ENCODE data around the gene GLRX. TPM values are rescaled to one million over a fixed set of nuclear protein-coding genes. Genes with fewer than 3 reads are reported as not detected.
A peak's percentile ranks its signal among the peaks of the same experiment; 100 is the strongest.
"Not testable (repeated sequence)": the region's sequence is repeated elsewhere in the genome, so short reads cannot be mapped to it uniquely, and the experiment has no call there.

The GLRX gene
- total RNA-seq, 1 experiment from 2014 or later = 8.3 TPM

DNA sequence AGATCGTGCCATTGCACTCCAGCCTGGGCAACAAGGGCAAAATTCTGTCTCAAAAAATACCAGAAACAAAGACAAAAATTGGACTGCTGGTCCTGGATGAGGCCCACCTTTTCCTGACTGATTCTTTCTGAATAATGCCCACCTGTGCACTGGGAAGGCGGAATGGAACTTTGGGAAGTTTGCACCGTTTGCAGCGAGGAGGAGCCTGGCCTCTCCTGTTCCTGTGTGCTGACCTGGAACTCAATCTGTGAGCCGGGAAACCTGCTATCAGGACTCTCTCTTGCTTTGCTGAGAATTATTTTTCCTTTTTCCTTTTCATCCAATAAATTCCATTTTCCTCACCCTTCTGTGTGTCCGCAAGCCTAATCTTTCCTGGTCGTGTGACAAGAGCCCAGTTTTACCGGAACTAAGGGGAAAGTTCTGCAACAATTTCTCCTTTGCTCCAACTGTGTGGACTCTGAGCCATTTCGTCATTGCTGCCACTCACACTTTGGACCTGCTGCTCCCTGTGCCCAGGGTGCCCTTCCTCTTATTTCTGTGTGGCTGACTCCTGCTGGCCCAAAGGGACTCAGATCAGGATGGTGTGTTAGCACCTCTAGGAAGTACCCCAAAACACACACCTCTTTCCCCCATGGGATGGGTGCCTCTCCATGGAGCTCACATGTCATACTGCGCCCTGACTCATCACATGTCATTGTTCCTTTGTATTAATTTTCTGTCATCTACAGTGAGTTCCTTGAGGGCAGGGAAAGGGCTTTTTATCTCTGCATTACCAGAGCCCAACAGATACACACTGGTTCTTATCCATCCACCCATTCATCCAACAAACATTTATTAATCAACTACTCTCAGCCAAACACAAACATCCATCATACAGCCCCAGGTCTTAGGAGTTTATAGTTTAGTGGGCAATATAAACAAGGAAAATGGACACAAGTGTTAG, 4.7 kb upstream of the GLRX start:
- DNase-seq (ENCODE audit: low read depth) = no peak

DNA sequence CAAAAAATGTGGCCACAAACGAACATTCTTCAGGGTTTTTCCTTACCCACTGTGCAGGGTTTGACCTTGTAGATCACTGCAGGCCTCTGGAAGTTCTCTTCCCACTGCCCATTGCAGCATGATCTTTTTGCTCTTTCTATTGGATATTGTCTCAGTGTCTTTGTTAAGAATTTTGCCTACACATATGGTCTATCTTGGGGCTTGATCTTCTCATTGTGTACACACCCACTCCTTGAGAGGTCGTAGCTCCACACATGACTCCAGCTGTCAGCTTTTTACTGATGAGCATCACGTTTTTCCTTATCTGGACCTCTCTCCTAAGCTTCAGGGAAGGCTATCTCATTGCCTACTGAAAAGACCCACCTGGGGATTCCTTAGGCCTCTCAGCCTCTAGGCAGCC, 3.0 kb upstream of the GLRX start:
- no peak for DNase-seq (ENCODE audit: low read depth)

DNA sequence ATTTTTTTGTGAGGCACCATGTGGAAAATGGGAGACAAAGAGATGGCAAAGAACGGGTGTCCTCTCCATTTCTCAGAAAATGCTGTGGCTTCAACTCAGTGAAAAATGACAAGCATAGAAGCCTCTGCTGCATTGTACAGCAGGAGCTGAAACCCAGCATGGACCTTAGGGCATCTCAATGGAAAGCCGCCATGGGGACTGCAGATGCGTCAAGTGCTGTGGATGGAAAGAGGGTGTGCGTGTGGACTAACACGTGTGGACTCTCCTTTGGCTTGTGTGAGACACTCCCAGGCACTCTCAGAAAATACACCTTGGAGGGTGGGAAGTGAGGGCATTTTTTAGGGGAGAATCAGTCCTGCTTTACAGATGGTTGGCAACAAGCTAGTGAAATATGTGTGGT, 2.2 kb upstream of the GLRX start:
- DNase-seq (ENCODE audit: low read depth) = no peak

DNA sequence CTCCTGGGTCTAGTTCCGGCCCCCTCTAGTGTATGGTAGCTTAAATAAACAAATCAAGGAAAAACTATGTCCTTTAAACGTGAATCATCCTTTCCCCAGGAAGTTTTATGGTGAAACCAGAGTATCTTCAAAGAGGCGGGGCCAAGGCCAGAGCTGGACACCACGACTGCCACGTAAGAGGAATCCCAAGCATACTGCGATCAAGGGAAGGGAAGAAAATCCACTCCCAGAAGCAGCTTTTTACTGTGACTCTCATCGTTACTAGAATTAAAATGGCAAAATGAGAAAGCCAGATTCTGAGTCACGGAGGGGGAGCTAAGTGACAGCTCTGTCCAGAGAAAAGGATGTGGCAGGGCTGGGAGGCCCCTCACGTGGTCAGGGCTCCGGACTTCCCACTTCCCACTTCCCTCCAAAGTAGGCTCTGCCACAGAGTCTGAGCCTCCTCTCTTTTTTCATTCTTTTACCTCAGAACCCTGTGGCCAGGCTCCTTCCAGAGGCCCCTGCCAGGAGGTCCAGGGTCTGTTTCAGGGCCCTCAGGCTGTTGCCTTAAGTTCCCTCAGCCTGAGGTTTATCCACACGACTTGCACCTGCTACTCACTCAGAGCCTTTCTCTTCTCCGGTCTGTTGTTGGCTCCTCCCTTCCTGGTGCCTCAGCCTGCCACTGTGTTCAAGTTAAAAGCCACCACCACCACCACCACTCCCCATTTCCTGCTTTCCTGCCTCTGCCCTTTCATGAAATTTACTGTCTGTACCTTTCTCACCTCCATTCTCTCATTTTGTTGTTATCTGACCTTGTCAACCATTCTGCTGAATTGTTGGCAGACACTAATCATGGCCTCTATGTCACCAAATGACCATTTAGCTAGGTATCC, 1.4 kb upstream of the GLRX start:
- peak; percentile 87 for DNase-seq (ENCODE audit: low read depth)

GRCh38 chr5:95823218-95823737, 752 bp upstream of the GLRX start:
- DNase-seq (ENCODE audit: low read depth) = no peak

DNA sequence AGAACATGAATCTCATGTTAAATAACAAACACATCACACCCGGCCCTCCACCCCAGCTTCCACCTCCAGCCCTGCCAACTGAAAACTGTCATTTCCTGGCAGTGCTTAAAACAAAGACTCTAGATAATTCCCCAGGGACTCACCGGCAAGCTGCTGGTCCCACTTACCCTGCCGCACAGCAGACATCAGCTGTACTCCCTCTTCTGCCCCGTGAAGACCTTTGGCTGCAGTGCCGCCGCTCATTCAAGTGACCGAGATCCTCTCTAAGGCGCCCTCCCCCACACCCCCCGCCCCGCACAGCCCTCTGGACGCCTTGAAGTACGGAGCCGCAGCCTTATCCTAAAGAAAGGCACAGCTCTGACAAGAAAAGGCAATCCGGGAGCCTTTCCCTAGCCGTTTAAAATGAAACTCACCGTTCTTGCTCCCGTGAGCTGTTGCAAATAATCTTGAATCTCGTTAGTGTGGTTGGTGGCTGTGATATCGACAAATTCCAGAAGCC, 434 bp downstream of the GLRX start:
- peak; percentile 69 for DNase-seq (ENCODE audit: low read depth)

GRCh38 chr5:95821110-95822021, 1.2 kb downstream of the GLRX start:
- DNase-seq (ENCODE audit: low read depth) = no peak

- no peak for DNase-seq (ENCODE audit: low read depth)
Observed at GRCh38 chr5:95818181-95819147, 4.1 kb downstream of the GLRX start.

GRCh38 chr5:95817430-95817829, 5.1 kb downstream of the GLRX start:
- DNase-seq (ENCODE audit: low read depth) = peak; percentile 91

DNA sequence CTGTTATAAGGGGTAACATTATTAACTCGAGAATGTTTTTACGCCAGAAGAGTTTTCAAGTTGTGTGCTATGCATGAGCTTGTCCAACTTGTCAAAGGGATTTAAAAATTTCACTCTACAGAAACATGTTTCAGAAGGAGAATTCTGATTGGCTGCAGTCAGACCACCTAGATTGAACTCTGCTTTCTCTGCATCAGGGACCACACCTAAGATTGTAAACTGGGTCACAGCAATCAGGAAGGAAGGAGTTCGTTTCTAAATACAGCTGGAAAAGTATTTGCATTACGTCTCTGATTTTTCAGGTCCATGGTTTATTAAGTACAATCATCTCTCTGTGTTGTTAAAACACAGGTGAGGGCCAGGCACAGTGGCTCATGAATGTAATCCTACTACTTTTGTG, 5.8 kb downstream of the GLRX start:
- DNase-seq (ENCODE audit: low read depth) = no peak

GRCh38 chr5:95816341-95816740, 6.2 kb downstream of the GLRX start:
- DNase-seq (ENCODE audit: low read depth) = no peak

DNA sequence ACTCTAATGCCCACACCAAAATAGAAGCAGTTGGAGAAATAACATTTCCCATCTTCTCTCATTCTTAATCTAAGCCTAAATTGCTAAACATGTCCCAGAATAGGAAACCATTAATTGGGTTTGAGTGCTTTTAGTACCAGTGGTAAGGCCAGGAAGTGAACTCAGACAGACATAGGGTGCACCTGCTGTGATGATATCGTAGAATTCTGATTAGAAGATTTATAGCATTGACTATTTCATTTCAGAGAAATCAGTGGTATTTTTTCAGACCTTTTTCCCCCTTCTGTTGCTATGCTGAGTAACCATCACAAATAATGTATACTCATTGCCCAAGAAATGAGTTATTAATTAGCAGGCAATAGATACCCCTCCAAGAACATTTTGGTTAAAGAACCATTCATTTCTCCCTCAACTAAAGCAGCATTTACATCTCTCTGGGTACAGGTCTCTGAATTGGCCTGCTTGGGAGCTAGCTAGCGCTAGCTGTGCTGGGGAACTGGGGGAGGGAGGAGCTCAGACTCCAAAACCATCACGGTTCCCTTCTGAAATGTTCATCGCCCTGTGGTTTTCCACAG, 7.3 kb downstream of the GLRX start:
- no peak for DNase-seq (ENCODE audit: low read depth)

DNA sequence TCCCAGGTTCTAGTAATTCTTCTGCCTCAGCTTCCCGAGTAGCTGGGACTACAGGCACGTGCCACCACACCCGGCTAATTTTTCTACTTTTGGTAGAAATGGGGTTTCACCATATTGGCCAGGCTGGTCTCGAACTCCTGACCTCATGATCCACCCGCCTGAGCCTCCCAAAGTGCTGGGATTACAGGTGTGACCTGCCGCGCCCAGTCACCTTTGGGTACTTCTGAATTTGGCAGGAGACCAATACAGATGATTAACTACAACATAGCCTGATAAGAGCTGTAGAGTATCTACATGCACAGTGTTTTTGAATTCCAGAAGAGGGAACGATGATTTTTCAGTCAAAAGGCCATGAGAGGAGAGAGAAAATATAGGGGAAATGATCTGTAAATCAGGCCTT, 9.5 kb downstream of the GLRX start:
- DNase-seq (ENCODE audit: low read depth) = not testable (repeated sequence)

DNA sequence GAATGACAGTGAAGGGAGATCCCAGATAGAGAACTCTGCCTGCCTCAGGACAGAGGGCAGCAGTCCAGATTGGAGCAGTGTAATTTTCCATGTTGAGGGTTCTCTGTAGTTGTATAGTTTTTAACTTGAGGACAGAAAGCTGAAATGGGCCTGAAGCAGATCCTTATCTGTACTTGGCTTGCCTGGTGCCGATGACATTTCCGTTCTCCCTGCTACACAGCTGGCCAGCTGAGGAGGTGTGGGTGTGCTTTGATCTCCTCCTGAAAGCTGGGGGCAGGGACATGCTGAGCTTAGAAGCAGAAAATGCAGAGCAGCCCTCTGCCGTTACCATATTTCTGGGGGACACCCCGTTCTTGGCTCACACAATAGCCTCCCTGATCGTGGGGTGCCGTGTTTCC, 10.5 kb downstream of the GLRX start:
- peak; percentile 30 for DNase-seq (ENCODE audit: low read depth)

DNA sequence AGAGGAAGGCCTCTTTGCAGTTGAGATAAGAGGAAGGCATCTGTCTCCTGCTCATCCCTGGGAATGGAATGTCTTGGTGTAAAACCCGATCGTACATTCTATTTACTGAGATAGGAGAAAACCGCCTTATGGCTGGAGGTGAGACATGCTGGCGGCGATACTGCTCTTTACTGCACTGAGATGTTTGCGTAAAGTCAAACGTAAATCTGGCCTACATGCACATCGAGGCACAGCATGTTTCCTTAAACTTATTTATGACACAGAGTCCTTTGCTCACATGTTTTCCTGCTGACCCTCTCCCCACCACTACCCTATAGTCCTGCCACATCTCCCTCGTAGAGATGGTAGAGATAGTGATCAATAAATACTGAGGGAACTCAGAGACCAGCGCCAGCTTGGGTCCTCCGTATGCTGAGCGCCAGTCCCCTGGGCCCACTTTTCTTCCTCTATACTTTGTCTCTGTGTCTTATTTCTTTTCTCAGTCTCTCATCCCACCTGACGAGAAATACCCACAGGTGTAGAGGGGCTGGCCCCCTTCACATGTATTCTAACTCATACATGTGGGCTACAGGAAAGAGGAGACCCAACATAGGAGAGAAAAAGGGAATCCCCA, 11.0 kb downstream of the GLRX start:
- not testable (repeated sequence) for DNase-seq (ENCODE audit: low read depth)

DNA sequence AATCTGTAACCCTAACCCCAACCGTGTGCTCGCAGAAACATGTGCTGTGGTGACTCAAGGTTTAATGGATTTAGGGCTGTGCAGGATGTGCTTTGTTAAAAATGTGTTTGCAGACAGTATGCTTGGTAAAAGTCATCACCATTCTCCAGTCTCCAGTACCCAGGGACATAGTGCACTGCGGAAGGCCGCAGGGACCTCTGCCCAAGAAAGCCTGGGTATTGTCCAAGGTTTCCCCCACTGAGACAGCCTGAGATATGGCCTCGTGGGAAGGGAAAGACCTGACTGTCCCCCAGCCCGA, 11.5 kb downstream of the GLRX start:
- DNase-seq (ENCODE audit: low read depth) = peak; percentile 28

- DNase-seq (ENCODE audit: low read depth) = no peak
Observed at GRCh38 chr5:95810305-95811125, 12.0 kb downstream of the GLRX start.

GRCh38 chr5:95809414-95809960, 13.0 kb downstream of the GLRX start:
- DNase-seq (ENCODE audit: low read depth) = peak; percentile 49

Data from Daoy (cell line).